ENCODE results near the gene TBXAS1. TPM values are rescaled to one million over a fixed set of nuclear protein-coding genes. Genes with fewer than 3 reads are reported as not detected.
"Not testable (repeated sequence)": the region's sequence is repeated elsewhere in the genome, so short reads cannot be mapped to it uniquely, and the experiment has no call there.

The TBXAS1 gene
- total RNA-seq, 1 donor from 2014 or later, result 5.0 TPM

- DNase-seq (no peak), ATAC-seq (no peak)
- intact Hi-C loops (cut with micrococcal nuclease), result no loop called here
These were observed 5.0 kb upstream of the TBXAS1 start for GRCh38 chr7:139823959-139824521.

GRCh38 chr7:139825666-139826290 is 3.3 kb upstream of the TBXAS1 start:
- ATAC-seq (no peak), DNase-seq (no peak)
- intact Hi-C loops (cut with micrococcal nuclease), result no loop called here

DNA sequence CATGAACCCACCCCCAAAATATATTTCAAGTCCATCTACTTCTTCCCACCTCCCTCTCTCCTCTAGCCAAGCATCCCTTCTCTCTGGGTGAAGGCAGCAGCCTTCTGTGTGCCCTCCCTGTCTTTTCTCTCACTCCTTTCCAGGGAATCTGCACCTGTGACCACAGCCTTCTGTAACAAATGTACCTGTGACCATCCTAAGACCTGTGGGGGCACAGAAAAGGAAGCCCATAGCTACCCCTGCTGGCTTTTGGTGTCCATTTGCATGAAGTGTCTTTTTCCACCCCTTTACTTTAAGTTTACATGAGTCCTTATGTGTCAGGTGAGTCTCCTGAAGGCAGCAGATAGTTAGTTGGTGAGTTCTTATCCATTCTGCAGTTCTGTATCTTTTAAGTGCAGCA is 2.0 kb upstream of the TBXAS1 start:
- no peak for DNase-seq
- intact Hi-C loops (cut with micrococcal nuclease), result no loop called here
- no peak for ATAC-seq

DNA sequence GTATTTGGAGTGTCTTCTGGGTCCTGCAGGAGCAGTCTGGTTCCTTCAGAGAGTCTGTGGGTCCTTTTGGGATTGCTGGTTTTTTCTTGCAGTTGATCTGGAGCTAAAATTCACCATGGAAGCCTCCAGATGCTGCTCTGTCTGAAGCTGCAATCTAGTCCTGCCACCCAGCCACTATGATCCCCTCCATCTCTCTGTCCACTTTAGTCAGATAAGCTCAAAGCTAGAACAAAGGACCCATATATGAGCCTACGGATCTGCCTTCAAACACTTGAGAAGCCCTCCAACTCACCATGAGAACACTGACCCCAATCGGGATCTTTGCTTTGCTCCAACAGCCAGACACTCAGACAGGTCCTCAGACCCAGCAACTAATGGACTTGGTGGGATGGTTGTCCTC is 618 bp upstream of the TBXAS1 start:
- DNase-seq (no peak), ATAC-seq (no peak)
- intact Hi-C loops (cut with micrococcal nuclease), result no loop called here

DNA sequence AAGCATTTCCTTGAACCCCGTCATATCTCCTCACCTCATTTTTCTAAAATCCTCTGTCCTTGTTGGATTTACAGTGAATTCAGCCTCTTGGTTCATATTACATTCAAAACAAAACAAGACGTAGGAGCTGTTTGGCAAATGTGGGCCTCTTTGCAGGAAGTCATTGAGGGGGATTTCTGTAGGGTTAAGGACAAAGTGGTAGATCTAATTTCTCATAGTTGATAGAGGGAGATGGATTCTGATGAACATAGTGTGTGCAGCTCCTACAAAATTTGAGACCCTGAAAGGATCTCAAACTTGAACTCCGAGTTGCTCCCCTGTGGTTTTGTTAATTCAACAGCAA is 682 bp downstream of the TBXAS1 start:
- no peak for DNase-seq
- intact Hi-C loops (cut with micrococcal nuclease), result no loop called here
- ATAC-seq, result no peak

- DNase-seq (no peak), ATAC-seq (no peak)
- intact Hi-C loops (cut with micrococcal nuclease), result no loop called here
These were observed 1.2 kb downstream of the TBXAS1 start for GRCh38 chr7:139830292-139830691.

DNA sequence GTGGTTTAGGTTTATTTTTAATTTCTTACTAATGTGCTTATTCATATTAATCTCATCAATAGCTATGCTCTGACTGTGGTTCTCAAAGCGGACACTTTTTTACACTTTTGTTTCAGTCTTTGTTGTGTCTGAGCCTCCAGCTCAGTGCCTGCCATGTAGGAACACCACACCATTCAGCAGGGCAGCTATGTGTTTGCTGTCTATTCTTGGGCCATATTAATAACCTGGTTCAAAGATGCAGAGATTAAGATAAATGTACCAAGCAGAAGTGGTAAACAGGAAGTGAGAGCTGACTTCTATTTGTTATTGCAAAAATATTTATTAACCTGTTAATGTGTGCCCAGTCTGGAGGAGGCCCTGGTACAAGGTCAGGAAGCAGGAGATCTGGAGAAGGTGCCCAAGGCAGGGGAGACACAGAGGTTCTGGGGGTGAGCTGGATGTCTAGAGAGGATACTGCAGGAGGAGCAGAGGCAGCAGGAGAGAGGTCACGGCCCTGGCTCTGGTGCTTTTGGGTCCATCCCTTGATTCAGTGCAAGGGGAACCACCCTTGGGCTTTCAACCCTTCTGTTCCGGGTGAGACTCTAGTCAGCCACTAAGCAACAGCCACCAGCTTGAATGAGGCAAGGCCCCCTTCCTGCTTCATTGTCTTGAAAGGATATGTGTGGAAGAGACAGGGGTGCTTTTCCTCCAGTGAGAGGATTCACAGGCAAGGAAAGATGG is 1.9 kb downstream of the TBXAS1 start:
- ATAC-seq (no peak), DNase-seq (no peak)
- intact Hi-C loops (cut with micrococcal nuclease), result no loop called here

GRCh38 chr7:139835848-139836247 is 6.8 kb downstream of the TBXAS1 start:
- ATAC-seq; DNase-seq; intact Hi-C loops (cut with micrococcal nuclease): not testable (repeated sequence)

DNA sequence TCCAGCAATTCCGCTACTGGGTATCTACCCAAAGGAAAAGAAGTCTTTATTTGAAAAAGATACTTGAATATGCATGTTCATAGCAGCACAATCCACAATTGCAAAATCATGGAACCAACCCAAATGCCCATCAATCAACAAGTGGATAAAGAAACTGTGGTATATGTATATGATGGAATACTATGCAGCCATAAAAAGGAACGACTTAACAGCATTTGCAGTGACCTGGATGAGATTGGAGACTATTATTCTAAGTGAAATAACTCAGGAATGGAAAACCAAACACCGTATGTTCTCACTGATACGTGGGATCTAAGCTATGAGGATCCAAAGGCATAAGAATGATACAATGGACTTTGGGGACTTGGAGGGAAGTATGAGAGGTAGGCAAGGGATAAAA is 8.2 kb downstream of the TBXAS1 start:
- intact Hi-C loops (cut with micrococcal nuclease); DNase-seq: not testable (repeated sequence)

GRCh38 chr7:139838276-139838675 is 9.2 kb downstream of the TBXAS1 start:
- ATAC-seq, result no peak
- intact Hi-C loops (cut with micrococcal nuclease), result no loop called here
- DNase-seq, result no peak

More for the DNA sequence above, 8.2 kb downstream of the TBXAS1 start:
- not testable (repeated sequence) for ATAC-seq

GRCh38 chr7:139838876-139839275 is 9.8 kb downstream of the TBXAS1 start:
- ATAC-seq, result no peak
- intact Hi-C loops (cut with micrococcal nuclease), result no loop called here
- DNase-seq, result no peak

DNA sequence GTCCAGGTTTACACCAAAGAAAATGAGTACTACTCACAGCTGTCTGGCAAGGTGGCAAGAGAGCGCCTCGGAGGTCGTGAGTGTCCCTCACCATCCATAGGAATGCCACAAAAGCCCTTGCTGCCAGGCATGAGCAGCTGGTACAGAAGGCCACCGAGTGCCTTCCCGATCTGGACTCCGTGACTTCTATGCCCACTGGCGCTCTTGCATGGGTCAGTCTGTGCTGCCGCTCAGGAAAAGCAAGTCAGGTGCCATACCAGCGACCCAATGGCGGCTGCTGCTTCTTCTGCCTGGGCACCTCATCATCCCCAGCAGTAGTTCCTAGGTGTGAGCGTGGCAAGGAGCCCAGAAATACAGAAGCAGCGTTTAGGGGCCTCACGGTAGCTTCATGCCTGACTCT is 11.7 kb downstream of the TBXAS1 start:
- DNase-seq (no peak), ATAC-seq (no peak)
- intact Hi-C loops (cut with micrococcal nuclease), result no loop called here

DNA sequence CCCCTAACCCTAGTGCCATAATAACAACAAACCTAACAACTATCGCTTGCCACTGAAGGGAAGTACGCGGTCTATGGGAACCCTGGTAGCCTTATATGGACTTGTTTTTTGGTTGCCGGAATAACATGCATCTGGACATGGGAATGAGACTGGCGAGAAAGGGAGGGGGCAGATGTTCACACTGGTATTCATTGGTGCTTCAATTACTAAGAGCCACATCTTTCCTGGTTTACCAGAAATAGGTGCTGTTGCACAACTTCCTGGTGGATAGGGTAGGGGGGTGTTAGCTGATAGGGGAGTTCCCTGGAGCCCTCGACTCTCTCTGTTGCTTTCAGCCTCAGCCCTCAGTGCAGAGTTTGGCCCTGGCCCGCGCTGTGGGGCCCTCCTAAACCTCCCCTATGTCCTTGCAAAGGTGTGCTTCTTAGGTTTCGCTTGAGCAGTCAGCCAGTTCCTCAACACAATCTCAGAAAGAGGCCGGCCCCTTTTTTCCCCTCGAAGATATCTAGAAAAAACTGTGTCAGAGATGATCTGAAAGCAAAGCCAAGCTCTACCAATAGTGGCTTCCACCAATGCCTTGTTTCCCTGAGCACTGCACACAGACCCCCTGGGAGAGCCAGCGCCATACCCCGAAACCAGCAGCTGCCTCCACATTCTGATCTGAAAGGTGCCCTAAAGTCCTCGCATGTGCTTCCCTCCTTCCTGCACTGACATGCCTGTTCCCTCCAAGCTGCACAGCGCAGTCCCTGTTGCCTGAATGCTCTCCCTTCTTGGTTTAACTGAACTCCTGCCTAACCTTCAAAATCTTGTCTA is 13.5 kb downstream of the TBXAS1 start:
- intact Hi-C loops (cut with micrococcal nuclease), result no loop called here
- DNase-seq, result no peak
- no peak for ATAC-seq

DNA sequence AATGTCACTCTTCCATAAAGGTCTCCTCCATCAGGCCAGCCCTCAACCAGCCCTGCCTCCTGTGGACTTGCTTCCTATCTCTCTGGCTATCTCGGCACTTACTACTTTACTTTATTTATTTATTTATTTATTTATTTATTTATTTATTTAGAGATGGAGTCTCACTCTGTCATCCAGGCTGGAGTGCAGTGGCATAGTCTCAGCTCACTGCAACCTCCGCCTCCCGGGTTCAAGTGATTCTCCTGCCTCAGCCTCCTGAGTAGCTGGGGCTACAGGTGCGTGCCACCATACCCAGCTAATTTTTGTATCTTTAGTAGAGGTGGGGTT is 14.1 kb downstream of the TBXAS1 start:
- intact Hi-C loops (cut with micrococcal nuclease); ATAC-seq: not testable (repeated sequence)

DNA sequence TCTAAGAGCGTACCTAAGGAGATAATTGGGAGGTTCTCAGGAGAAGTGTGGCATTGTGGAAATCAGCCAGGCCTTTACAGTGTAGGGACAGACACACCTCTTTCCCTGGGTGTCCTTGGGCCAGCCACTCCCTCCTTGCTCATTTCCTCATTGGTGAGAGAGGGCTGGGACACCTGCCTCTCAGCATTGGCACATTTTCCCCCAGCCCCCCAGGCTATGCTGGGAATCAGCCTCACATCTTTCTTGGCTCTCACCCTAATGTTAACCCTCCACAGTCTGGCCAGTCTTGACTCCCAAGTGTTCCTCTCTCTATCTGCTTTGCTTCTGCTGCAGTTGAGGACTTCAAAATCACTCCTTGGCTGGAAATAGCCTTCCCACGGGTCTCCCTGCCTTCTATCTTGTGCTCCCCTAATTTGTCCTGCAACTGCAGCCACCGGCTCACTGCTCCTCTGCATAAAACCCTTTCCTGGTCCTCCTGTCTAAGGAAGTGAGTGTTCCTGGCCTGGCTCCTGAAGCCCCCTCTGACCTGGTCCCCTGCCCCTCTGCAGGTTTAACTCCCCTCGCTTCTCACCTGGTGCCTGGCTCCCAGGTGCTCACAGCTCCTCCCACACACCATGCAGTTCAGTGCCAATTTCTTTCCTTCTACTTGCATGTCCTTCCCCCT is 15.8 kb downstream of the TBXAS1 start:
- ATAC-seq (no peak), DNase-seq (no peak)
- intact Hi-C loops (cut with micrococcal nuclease), result no loop called here

More for the DNA sequence above, 14.1 kb downstream of the TBXAS1 start:
- not testable (repeated sequence) for DNase-seq

DNA sequence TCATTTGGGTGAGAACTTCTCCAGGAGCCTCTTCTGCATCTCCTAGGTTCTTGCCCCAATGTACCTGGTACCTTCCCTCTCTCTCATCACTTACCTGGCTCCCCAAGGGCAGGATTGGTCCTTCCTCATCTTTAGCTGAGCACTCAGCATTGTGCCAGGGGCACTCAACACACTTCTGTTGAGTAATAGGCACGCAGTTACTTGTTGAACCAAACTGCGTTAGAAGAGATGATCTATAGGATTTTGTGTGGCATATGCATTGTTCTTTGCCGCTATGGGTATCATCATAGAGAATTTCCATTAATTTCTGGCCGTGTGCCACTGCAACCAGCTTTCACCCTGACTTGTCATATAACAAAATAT is 16.4 kb downstream of the TBXAS1 start:
- DNase-seq (no peak), ATAC-seq (no peak)
- intact Hi-C loops (cut with micrococcal nuclease), result no loop called here

GRCh38 chr7:139846297-139846696 is 17.2 kb downstream of the TBXAS1 start:
- DNase-seq, result no peak
- ATAC-seq, result no peak
- intact Hi-C loops (cut with micrococcal nuclease), result no loop called here

DNA sequence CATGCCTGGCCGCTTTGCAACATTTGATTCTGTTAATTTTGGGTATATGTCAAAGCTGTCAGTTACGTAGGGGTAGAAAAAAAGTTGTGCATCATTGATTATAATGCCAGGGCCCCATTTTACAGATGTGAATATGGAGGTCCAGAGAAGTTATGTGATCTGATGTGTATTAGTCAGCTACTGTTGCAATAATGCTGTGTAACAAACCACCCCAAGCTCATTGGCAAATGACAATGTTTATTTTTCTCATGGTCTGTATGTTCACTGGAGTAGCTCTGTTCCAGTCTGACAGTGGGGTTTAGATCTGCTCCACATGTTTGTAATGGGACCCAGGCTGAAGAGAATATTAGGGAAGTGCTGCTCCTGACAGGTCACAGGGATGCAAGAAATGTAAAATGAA is 19.2 kb downstream of the TBXAS1 start:
- no peak for DNase-seq
- ATAC-seq, result no peak
- intact Hi-C loops (cut with micrococcal nuclease), result no loop called here

GRCh38 chr7:139850906-139851305 is 21.8 kb downstream of the TBXAS1 start:
- DNase-seq (no peak), ATAC-seq (no peak)
- intact Hi-C loops (cut with micrococcal nuclease), result no loop called here

All from left ventricle myocardium superior (tissue), 1 donor.